ENCODE data around the gene FEM1B.

Gene FEM1B

DNA sequence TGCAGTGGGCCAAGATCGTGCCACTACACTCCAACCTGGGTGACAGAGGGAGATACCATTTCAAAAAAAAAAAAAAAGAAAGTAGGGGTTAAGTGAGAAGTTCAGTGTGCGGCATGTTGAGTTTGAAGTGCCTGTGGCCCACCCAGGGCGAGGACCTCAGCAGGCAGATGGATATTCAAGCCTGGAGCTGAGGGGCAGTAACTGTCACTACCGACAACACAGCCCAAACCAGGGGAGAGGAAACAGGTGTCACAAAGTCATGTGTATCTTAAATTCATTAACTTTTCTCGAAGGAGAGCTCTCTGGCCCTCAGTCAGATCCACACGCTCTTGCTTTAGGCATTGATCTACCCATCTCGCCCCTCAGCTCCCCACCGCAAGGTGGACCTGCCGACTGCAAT is 45.3 kb downstream of the FEM1B start:
- DNase-seq (ENCODE audit: low read depth, low spot score), result no peak

DNA sequence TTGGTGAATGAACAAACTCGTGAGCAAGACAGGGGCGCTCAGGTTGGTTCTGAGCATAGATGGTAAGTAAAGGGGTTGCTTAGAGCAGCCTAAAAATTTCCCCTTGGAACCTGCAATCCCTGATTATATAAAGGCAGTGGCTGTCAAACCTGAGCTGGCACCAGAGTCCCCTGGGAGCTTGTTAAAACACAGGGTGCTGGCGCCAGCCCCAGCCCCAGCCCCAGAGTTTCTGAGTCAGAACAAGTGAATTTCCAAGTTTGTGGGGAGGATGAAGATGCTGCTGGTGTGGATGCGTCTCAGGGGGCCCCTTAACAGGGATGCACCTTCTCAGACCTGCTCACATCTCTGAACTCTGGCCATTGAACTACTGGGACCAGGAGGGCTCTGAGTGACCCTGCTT is 48.2 kb downstream of the FEM1B start:
- DNase-seq (ENCODE audit: low read depth, low spot score), result no peak

DNA sequence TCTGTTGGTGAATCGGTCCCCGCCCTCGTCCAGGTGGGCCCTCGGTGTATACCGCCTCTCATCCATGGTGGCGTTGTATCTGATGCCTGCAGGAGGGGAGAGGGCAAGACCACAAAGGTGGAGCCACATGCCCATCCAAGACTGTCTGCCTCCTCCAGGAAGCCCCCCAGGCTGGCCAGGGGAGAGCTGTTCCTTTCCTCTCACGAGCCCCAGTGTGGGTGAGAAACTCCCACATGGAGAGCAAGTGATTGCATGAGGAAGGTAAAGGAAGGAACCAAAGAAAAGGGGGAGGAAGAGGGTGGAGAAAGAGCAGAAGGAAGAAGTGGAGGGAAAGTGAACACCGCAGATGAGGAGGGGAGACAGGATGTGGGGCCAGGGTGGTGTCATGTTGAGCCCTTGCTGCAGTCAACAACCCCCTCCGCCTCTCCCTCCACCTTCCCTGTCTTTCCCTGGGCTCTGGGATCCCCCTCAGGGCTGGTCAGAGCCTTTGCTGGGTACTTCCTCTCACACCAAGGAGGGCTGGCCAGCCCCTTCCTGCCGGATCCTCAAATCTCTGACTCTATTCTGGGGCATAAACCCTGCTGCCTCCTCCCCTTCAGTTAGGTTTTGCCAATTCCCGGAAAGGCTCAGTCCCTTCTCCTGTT is 49.3 kb downstream of the FEM1B start:
- no peak for DNase-seq (ENCODE audit: low read depth, low spot score)

DNA sequence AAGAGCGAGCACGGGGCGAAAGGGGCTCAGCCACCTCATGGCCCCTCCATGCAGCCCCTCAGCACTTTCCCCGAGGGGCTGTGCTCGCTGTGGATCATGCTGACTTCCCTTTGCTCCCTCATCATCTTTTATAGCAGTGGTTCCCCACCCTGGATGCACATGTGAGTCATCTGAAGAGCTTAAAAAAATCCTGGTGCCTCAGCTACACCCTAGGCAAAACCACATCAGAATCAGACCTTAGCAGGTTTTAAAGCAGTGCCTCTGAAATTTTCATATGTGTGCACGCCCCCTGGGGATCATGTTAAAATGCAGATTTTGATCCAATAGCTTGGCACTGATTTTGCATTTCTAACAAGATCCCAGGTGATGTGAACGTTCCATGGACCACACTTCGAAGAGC is 50.9 kb downstream of the FEM1B start:
- no peak for DNase-seq (ENCODE audit: low read depth, low spot score)

DNA sequence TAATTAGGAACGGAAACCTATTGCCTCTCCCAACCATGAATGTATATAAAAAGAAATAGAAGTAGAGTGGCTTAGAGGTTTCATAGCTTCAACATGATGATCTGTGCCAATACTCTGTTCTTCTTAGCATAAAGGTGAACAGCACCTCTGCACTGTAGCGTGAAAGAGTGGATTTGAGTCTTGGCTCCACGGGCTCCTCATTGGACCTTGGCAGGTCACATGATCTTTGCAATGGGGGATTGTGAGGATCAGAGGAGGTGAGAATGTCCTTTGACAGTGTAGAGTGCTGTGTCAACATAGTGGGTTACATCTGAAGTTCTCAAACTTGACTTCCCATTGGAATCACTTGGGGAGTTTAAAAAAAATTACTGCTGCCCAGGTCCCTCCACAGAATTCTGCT is 51.4 kb downstream of the FEM1B start:
- DNase-seq (ENCODE audit: low read depth, low spot score), result no peak

DNA sequence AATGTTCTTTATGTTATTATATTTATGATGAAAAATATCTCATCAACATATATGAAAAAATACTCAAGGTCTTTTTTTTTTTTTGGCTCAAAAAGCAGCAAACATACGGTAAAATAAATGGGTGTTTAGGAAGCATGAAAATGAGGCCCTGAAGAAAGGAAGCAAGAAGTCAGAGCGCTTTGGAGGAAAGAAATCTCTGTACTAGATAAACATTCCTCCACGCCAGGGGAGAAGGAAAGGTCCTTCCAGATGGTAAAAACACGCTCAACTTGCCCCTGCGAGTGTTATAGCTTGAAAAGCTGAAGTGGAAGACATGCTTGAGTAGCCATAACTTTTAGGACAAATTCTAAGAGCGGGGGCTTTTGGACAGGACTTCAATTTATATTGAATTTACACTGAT is 52.9 kb downstream of the FEM1B start:
- no peak for DNase-seq (ENCODE audit: low read depth, low spot score)

DNA sequence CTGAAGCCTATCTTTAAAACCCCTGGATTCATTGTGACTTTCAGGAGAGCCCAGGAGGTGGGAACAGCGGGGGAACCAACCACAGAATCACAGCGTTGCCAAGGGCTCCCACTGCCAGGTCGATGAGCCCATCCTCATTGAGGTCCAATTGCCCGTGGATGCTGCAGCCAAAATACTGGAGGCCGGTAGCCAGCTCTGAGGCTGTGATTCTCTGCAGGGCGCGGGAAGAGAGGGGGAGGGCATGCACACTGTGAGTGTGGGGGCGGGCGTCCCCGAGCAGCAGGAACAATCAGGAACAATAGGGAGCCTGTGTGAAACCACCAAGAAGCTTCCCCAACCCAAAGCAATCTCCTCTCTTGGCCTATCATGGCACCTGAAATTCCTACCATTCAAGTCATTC is 53.4 kb downstream of the FEM1B start:
- DNase-seq (ENCODE audit: low read depth, low spot score), result no peak

DNA sequence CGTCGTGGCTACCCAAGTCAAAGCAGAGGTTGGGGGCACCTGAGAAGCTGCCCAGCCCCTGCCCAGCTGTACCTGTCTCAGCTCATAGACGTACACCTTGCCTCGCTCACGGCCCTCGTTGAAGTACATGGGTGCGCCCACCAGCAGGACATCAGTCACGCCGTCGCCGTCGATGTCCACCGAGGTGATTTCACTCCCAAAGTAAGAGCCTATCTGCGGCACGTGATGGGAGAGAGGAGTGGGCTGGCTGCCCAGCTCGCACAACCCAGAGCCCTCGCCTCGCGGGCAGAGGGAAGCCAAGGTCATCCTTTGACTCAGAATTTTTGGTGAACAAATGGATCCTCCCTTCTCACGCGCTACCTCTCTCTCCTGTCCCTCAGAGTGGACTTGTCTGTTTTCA is 54.7 kb downstream of the FEM1B start:
- no peak for DNase-seq (ENCODE audit: low read depth, low spot score)

DNA sequence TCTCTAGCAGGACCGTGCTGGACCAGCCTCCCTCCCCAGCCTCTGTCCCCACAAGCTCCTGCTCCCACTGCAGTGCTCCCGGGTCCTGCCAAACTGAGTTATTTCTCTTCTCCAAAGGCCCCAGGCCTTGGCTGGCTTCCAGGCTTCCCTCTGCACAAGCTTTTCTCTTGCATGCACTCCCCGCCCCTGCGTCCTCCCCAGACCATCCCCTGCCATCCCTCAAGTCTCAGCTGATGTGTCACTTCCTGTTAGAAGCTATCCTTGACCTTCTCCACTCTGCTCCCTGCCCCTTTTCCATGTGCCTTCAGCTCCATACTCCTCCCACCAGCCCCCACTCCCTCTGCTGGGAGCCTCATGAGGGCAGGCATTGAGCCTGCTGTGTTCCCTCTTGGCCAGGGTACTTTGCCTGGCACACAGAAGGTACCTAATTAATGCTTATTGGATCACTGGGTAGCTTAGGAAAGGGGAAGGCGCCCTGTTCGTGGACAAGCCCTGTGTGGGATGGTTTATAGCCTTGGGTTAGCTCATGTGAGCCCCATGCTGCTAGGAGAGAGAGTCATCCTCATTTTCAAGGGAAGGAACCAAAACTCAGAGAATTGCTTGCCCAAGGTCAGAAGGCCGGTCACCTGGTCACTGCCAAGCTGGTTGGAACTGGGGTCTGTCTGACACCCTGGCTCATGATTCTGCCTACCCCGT is 56.4 kb downstream of the FEM1B start:
- DNase-seq (ENCODE audit: low read depth, low spot score), result no peak

DNA sequence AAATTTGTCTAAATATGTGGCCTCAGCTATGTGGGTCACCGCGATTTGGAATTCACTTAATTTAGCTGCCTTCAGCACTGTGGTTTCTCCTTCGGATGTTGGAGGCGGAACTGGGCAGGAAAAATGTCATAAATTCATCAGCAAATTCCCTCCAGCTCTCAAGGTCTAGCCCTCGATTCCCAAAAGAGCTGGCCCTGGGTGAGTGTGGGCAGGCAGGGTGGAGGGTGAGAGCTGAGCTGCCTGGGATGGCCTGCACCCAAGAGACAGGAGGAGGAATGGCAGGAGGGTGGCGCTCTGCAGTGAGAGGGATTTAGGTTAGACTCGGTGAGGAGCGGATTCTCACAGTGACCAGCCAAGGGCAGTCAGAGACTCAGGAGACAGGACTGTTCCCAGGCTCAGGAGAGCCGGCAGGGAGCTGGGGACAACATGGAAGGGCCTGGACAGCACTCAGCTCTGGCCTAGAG is 57.1 kb downstream of the FEM1B start:
- no peak for DNase-seq (ENCODE audit: low read depth, low spot score)

DNA sequence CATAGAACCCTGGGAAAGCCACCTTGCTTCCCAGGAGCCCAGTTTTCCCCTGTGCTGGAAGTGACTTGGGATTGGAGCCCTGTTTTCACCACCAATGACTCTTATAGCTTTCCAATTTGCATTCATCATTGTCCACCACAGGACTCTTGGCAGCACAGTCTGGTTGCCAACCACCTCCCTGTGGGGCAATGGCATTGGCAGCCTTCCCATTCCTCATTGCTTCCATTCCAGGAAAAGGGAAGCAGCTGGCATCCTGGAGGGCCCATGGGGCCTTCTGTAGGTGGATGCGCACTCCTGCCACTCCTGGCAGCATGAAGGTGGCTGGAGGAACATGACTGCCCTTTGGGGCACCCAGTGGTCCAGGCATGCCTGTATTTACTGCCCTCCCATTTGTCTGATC is 57.7 kb downstream of the FEM1B start:
- no peak for DNase-seq (ENCODE audit: low read depth, low spot score)

DNA sequence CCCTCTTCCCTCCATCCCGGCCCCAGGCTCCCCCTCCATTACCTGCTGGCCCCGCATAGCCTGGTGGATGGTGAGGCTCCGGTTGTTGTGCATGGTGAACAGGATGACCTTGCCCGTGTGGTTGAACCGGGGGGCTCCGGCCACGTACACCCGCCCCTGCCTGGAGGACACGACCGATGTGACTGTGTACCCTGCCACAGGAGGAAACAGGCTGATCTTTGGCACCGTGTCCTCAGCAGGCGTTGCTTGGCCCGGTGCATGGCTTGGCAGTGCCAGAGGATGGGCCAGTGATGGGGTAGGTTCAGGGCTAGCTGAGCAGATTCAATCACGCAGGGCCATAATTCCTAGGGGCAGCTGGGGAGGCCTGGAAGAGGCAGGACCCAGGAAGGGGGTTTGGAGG is 58.1 kb downstream of the FEM1B start:
- no peak for DNase-seq (ENCODE audit: low read depth, low spot score)

DNA sequence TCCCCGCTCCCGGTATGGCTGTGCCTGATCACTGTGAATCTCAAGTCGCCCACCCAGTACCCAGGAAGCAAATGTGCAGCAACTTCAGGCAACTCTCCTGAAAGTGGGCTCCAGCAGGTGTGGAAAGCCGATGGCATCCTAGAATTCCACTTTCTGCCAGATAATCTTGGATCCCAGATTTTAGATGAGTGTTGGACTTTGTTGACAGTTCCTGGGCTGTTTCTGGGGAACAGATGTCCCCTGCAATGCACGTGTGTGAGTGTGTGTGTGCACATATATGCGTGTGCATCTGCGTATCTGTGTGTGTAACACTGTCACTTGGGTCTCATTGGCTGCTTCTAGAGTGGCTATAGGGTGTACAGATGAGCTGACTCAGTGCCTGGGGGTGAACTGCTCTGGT is 59.0 kb downstream of the FEM1B start:
- DNase-seq (ENCODE audit: low read depth, low spot score), result no peak

DNA sequence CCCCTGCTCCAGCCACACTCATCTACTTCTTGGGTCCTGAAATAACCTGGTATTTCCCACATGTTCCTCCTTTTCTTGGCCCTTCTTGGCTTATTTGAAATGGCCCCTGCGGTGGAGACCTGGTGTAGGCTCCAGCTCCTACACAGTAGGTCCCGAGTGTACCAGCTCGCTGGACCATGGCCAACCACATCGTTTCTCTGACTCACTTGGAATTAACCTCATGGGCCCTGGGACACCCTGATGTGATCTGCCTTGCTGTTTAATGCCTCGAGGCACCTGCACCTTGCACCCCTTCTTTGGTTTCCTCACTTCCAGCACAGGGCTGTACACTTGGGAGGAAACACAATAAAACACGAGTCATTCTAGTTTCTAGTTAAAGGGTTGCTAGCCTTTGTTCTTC is 60.3 kb downstream of the FEM1B start:
- DNase-seq (ENCODE audit: low read depth, low spot score), result no peak

DNA sequence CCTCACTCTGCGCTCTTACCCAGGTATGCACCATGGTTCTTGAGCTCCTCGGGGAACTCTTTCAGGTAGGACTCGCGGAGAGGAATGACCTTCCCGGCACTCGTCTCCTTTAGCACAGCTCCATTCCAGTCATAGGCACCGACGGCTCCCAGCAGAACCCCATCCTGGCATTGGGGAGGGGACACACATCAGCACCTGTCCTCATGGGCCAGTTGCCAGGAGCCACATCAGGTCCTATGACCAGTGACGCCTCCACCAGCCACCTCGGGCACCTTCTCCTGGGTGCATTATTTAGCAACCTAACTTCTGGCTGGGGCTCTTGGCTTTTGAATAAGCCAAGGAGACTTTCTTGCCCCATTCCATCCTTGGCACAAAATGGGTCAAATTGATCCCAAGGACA is 61.9 kb downstream of the FEM1B start:
- no peak for DNase-seq (ENCODE audit: low read depth, low spot score)

DNA sequence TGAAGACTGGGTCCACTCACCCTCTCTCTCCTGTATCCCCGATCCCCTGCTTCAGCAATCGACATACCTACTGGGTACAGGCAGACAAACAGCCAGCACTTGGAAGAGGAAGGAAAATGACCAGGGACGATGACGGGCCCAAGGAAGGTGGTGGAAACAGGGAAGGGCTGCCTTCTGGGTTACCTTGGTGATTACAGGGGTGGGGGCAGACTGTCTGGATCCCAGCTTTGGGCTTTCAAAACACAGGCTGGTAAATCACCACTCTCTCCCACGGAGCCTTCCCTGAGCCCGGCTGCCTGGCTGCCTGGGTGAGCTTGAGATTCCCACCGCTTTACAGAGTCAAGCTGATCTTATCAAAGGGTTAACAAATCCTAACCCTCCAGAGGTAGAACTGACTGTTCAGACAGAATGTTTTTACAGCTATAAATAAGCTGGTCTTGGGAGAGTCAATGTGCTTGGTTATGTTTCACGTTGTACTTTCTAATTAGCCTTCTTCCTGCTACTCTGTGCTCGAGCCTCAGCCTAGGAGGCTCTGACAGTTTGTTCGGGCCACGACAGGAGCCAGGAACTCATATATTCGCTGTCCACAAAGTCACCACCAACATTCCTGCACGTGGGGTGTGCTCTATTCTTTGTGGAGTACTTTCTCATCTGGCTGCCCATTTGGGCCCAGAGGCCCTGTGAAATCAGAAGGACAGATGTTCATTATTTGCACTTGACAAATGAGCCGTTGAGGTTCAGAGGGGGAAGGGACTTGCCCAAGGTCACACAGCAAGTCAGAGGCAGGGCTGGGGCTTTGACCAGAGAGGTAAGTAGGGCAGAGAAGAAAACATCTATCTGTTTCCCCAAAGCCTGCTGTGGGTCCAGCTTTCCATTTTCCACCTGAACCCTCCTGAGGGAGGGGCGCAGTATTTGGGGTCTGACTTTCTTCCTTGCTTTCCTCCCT is 63.5 kb downstream of the FEM1B start:
- DNase-seq (ENCODE audit: low read depth, low spot score), result no peak

DNA sequence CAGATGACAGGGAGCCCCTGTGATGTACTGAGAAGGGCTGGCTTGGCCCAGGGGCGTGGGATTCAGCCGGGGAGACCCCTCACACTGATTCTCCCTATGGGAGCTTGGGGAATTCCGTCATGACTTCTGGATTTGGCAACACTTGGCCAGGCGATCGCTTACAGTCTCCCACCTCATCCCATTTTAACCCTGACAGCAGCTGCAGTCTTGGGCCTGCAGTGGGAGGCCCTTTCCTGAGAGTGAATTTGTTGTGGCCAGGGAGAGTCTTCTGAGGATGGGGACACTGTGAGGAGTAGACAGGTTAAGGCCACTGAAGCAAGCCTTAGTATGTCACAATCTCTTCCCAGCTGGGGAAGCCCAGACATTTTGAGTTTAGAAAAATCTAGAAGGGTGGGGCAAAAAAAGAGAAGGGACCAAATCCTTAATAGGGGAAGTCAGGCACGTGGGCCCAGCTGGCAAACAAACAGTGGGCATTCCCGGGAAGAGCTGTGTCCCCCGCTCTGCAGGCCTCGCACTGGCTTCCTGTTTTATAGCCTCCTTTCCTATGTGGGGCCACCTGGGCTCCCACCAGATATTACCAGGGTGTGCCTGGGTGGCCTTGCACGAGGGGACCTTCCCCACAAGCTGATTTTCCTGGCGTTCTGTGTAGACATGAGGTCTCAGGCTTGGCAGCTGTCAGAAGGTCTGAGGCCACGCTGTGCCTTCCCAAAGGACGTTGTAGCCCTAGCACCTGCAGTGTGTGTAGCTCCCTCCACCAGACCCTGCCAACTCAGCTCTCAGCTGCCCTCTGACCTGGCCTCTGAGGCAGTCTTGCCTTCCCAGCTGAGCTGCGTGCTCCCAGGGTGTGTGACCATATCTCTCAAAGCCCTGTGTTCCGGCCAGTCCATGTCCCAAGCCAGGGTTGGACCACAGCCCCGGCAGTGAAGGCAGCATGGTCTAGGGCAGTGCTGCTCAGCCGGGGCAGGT is 64.5 kb downstream of the FEM1B start:
- no peak for DNase-seq (ENCODE audit: low read depth, low spot score)

DNA sequence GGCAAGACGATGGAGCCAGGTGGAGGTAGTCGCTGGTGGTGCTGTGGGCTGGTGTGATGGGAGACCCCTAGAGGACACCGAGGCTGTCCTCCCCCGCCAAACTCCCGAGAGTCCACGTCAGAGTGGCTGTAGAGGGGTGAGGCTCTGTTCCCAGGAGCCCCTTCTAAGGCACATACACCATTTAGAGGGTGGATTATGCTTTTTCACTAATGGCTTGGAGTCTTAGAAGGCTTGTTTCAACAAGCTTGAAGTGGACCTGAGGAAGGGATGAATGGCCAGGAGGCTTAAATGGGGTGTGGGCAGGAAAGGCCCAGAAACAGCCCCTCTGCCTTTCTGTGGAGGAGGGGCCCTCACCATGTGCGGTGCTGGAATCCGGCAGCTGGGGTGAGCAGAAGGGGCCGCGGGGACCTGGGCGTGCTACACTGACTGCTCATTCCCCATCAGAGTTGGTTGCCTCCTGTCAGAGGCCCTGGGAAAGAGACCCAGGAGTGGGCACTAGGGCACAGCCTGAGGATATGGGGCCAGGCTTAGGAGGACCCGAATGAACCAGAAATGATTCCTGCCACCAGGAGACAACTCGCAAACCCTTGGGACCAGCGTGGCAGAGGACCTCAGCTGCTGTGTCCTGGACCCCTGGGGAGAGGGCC is 66.2 kb downstream of the FEM1B start:
- no peak for DNase-seq (ENCODE audit: low read depth, low spot score)

DNA sequence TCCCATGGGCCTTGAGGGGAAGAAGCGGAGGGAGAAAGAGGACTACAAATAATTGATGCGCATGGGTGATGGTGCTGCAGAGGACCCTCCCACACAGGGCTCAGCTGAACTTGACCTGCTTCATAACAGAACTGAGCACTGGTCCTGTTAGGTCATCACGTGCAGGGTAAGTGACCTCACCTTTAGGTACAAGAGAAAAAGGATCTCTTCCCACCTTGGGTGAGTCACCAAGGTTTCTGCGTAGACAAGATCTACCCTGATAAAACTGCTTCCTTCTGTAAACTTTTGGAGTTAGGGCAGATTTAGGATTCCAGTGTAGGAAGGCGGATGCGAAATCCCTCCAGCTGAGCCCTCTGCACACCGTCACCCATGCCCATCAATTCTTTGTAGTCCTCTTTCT is 67.1 kb downstream of the FEM1B start:
- DNase-seq (ENCODE audit: low read depth, low spot score), result no peak
